Lower leg skin (tissue), 3 donors: ENCODE data around the gene BTNL8.

Experiments
- POLR2A ChIP-seq, 2 donors: fragments of 450-650 bp; IDR thresholded peaks; one replicate each; pipeline ENCODE4 v1.6.1; 2016 to 2017; ENCODE audit warnings: antibody characterized with exemption in 2 of 2, mild to moderate bottlenecking in 1 of 2, moderate library complexity in 1 of 2
- TF ChIP-seq, protein P1 (sequence below), 3 donors: fragments of 450-650 bp; IDR thresholded peaks; one replicate each; pipeline ENCODE4 v1.5.1; 2016; ENCODE audit warnings: antibody characterized with exemption in 3 of 3, mild to moderate bottlenecking in 3 of 3, moderate library complexity in 2 of 3

- TF ChIP-seq, protein P1, sequence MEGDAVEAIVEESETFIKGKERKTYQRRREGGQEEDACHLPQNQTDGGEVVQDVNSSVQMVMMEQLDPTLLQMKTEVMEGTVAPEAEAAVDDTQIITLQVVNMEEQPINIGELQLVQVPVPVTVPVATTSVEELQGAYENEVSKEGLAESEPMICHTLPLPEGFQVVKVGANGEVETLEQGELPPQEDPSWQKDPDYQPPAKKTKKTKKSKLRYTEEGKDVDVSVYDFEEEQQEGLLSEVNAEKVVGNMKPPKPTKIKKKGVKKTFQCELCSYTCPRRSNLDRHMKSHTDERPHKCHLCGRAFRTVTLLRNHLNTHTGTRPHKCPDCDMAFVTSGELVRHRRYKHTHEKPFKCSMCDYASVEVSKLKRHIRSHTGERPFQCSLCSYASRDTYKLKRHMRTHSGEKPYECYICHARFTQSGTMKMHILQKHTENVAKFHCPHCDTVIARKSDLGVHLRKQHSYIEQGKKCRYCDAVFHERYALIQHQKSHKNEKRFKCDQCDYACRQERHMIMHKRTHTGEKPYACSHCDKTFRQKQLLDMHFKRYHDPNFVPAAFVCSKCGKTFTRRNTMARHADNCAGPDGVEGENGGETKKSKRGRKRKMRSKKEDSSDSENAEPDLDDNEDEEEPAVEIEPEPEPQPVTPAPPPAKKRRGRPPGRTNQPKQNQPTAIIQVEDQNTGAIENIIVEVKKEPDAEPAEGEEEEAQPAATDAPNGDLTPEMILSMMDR (IDR thresholded peaks at IDR 0.05) = no peak
- TF ChIP-seq POLR2A (IDR thresholded peaks at IDR 0.05) = no peak
Measured at GRCh38 chr5:180874804-180875582, 24.0 kb upstream of the BTNL8 start.
